Left lobe of liver (tissue), 2 donors: ENCODE measurements around the gene TBC1D5. TPM values are rescaled to one million over a fixed set of nuclear protein-coding genes. Genes with fewer than 3 reads are reported as not detected.

Experiments
- ATAC-seq: fragments of 200-7000 bp; cut with Tn5 transposase; one replicate; pipeline ENCODE4 v1.9.1; 2020; ENCODE audit warnings: mild to moderate bottlenecking, moderate library complexity
- DNase-seq: peaks from one replicate; pipeline ENCODE4 v3.0.0-alpha.2; 2020; ENCODE audit warnings: low spot score
- total RNA-seq: library from RNA; stranded (reverse); gene quantifications from one replicate; pipeline ENCODE4 v1.2.1, GENCODE V29; 2021
- donor health status: DM: no; HTN: no; CAD: no; lungs with moderate emphysema.
- donor health status: DM: no; HTN: yes; CAD: no.

Gene TBC1D5
- total RNA-seq, 1 donor from 2014 or later: 21.8 TPM

- DNase-seq: no peak
Observed at GRCh38 chr3:17125738-17126442, 616.5 kb downstream of the TBC1D5 start.

GRCh38 chr3:17122758-17123157, 619.7 kb downstream of the TBC1D5 start:
- ATAC-seq (no peak), DNase-seq (no peak)

More at GRCh38 chr3:17125738-17126442, 616.5 kb downstream of the TBC1D5 start:
- ATAC-seq: no peak

GRCh38 chr3:17121336-17121735, 621.1 kb downstream of the TBC1D5 start:
- DNase-seq: no peak
- no peak for ATAC-seq

- DNase-seq: no peak
- ATAC-seq: no peak
Observed at GRCh38 chr3:17120115-17120514, 622.3 kb downstream of the TBC1D5 start.

- DNase-seq (no peak), ATAC-seq (no peak)
Observed at GRCh38 chr3:17119201-17120072, 623.0 kb downstream of the TBC1D5 start.

- ATAC-seq (no peak), DNase-seq (no peak)
Observed at GRCh38 chr3:17118771-17119170, 623.7 kb downstream of the TBC1D5 start.

- no peak for ATAC-seq
Observed at GRCh38 chr3:17116007-17116600, 626.3 kb downstream of the TBC1D5 start.

GRCh38 chr3:17115186-17115585, 627.2 kb downstream of the TBC1D5 start:
- ATAC-seq (no peak), DNase-seq (no peak)

More at GRCh38 chr3:17116007-17116600, 626.3 kb downstream of the TBC1D5 start:
- DNase-seq: no peak

- DNase-seq (no peak), ATAC-seq (no peak)
Observed at GRCh38 chr3:17111586-17111985, 630.8 kb downstream of the TBC1D5 start.

GRCh38 chr3:17110660-17111396, 631.6 kb downstream of the TBC1D5 start:
- ATAC-seq: no peak
- no peak for DNase-seq
